HFFc6 (cell line): Measurements from ENCODE around the gene LYST. TPM values are rescaled to one million over a fixed set of nuclear protein-coding genes. Genes with fewer than 3 reads are reported as not detected.

Experiments used
- DNase-seq: peaks from one replicate; pipeline ENCODE4 v3.0.0-alpha.2; 2018
- H3K27ac Mint-ChIP-seq: 2 replicates; pipeline ENCODE4 v1.8.0; 2020; ENCODE audit warnings: mild to moderate bottlenecking, mixed read lengths
- H3K27me3 Mint-ChIP-seq: 2 replicates; pipeline ENCODE4 v1.8.0; 2021; ENCODE audit warnings: mild to moderate bottlenecking, moderate library complexity, mixed read lengths; ENCODE audit not compliant: insufficient read depth
- H3K36me3 Mint-ChIP-seq: 2 replicates; pipeline ENCODE4 v1.8.0; 2021; ENCODE audit warnings: low read depth, mixed read lengths
- H3K4me1 Mint-ChIP-seq: 2 replicates; pipeline ENCODE4 v1.8.0; 2020; ENCODE audit warnings: low read depth, mixed read lengths
- H3K4me3 Mint-ChIP-seq: 2 replicates; pipeline ENCODE4 v1.8.0; 2020; ENCODE audit warnings: mild to moderate bottlenecking, moderate library complexity, mixed read lengths
- H3K9me3 Mint-ChIP-seq: 2 replicates; pipeline ENCODE4 v1.8.0; 2020; ENCODE audit warnings: mild to moderate bottlenecking, mixed read lengths
- total RNA-seq, 6 experiments: library from RNA; stranded (reverse); fragmentation: NEBNext Ultra II Directional; extraction: Animal tissue kit (Norgen Biotek cat#: 25700); gene quantifications; 2 replicates in 1 of 6; 3 replicates in 5 of 6; pipeline ENCODE4 v1.2.3, GENCODE V29; 2021
- TF ChIP-seq, protein P1 (sequence below): fragments of 200-600 bp; sonication (generic); IDR thresholded peaks from 2 replicates; pipeline ENCODE4 v1.5.0; 2021; ENCODE audit warnings: antibody characterized with exemption, mild to moderate bottlenecking

Gene LYST
- total RNA-seq, 6 experiments from 2014 or later = 13.2 to 18.9 (median 15.4) TPM

DNA sequence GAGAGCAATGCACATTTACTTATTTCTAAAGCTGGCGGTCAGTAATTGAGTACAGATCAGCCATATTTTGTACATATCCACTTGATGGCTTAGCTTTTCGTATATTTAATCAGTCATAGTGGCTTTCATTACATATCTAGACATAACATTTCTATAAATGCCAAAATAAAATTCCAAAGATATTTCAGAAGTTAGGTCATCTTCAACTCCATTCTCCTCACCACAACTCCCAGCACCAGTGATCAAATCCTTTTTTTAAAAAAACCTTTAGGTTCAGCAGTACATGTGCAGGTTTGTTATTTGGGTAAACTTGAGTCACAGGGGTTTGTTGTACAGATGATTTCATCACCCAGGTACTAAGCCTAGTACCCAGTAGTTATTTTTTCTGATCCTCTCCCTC, 163.2 kb downstream of the LYST start:
- peaks cover 45% of the 10 kb centered on the region for H3K36me3 Mint-ChIP-seq
- H3K27ac Mint-ChIP-seq = peak overlapping the region; percentile 16
- H3K4me1 Mint-ChIP-seq = peaks cover 20% of the 10 kb centered on the region
- no peak overlapping the region for H3K4me3 Mint-ChIP-seq
- no peaks in the 10 kb centered on the region for H3K27me3 Mint-ChIP-seq
- TF ChIP-seq, protein P1, sequence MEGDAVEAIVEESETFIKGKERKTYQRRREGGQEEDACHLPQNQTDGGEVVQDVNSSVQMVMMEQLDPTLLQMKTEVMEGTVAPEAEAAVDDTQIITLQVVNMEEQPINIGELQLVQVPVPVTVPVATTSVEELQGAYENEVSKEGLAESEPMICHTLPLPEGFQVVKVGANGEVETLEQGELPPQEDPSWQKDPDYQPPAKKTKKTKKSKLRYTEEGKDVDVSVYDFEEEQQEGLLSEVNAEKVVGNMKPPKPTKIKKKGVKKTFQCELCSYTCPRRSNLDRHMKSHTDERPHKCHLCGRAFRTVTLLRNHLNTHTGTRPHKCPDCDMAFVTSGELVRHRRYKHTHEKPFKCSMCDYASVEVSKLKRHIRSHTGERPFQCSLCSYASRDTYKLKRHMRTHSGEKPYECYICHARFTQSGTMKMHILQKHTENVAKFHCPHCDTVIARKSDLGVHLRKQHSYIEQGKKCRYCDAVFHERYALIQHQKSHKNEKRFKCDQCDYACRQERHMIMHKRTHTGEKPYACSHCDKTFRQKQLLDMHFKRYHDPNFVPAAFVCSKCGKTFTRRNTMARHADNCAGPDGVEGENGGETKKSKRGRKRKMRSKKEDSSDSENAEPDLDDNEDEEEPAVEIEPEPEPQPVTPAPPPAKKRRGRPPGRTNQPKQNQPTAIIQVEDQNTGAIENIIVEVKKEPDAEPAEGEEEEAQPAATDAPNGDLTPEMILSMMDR = no peak
- H3K9me3 Mint-ChIP-seq = no peaks in the 10 kb centered on the region
- peak; percentile 10 for DNase-seq

GRCh38 chr1:235702412-235702811, 164.3 kb downstream of the LYST start:
- H3K36me3 Mint-ChIP-seq = peaks cover 41% of the 10 kb centered on the region
- no peaks in the 10 kb centered on the region for H3K9me3 Mint-ChIP-seq
- TF ChIP-seq, protein P1 = no peak
- no peak for DNase-seq
- H3K4me1 Mint-ChIP-seq = peaks cover 13% of the 10 kb centered on the region
- H3K4me3 Mint-ChIP-seq = no peak overlapping the region
- no peaks in the 10 kb centered on the region for H3K27me3 Mint-ChIP-seq
- H3K27ac Mint-ChIP-seq = no peak overlapping the region

DNA sequence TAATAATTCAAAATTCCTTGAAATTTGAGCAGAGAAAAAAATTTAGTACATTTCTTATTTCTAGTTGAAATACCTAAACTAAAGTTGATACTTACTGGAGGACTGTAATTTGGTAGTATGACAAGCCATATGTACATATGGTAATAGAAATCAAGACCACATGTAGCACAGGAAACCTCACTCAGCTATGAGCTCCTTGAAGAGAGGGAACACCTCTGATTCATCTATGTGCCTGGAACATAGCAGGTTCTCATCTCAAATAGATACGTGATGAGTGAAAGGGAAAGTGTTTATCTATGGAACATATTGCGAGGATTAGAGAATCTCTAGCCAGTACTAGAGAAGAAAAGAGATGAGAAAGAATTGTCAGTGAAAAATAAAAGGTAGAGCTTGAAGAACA, 169.2 kb downstream of the LYST start:
- Mint-ChIP-seq H3K27ac (no peak overlapping the region), H3K27me3 (no peaks in the 10 kb centered on the region), H3K4me1 (peaks cover 6% of the 10 kb centered on the region; the same call in 1 of the 2 replicates), H3K4me3 (no peak overlapping the region), H3K36me3 (peaks cover 40% of the 10 kb centered on the region), H3K9me3 (no peaks in the 10 kb centered on the region)
- TF ChIP-seq, protein P1 = no peak
- DNase-seq = no peak

GRCh38 chr1:235689356-235689755, 177.3 kb downstream of the LYST start:
- H3K4me1 Mint-ChIP-seq = peaks cover 2% of the 10 kb centered on the region; the same call in 1 of the 2 replicates
- TF ChIP-seq, protein P1 = no peak
- DNase-seq = no peak
- no peaks in the 10 kb centered on the region for H3K9me3 Mint-ChIP-seq
- no peaks in the 10 kb centered on the region for H3K27me3 Mint-ChIP-seq
- H3K36me3 Mint-ChIP-seq = peaks cover 5% of the 10 kb centered on the region
- no peak overlapping the region for H3K4me3 Mint-ChIP-seq
- no peak overlapping the region for H3K27ac Mint-ChIP-seq

DNA sequence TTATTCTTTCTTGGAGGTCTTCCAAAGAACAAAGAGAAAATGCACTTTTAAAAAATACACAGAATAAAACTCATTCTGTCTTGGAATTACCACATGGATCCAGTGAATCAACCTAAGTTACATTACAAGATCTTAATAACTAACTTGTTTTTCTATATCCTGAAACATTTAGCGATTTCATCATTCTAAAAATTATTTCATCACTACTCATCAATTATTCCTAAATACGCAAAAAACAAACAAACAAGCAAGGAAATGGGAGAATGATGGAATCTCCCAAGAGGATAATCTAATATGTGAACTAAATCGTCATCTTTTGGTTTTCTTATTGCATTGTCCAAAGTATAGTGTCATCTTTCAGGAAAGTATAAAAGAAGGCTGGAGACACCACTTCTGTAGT, 178.6 kb downstream of the LYST start:
- H3K4me3 Mint-ChIP-seq = no peak overlapping the region
- TF ChIP-seq, protein P1 = no peak
- DNase-seq = no peak
- H3K4me1 Mint-ChIP-seq = no peaks in the 10 kb centered on the region
- no peaks in the 10 kb centered on the region for H3K27me3 Mint-ChIP-seq
- H3K36me3 Mint-ChIP-seq = peaks cover 5% of the 10 kb centered on the region
- no peak overlapping the region for H3K27ac Mint-ChIP-seq
- H3K9me3 Mint-ChIP-seq = no peaks in the 10 kb centered on the region

DNA sequence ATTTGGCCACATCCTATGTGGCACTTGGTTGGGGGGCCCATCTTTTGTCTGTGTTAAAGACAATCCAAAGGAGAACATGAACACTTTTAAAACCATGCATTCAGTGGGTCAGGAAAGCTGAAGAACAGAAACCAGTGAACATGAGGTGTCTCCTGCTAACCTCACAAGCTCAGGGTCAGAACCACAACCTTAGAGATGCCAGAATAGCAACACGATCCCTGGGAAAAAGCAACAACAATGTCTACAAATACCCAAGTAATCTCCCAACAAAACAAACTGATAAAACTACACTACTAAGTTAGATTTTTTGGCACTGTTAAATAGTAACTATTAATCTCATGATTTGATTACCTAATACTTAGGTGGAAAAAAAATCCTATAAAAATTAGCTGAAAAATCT, 183.1 kb downstream of the LYST start:
- Mint-ChIP-seq H3K36me3 (peaks cover 12% of the 10 kb centered on the region; the same call in 1 of the 2 replicates), H3K9me3 (no peaks in the 10 kb centered on the region), H3K4me3 (no peak overlapping the region), H3K27ac (no peak overlapping the region), H3K4me1 (peaks cover 10% of the 10 kb centered on the region), H3K27me3 (peaks cover 5% of the 10 kb centered on the region; the same call in 1 of the 2 replicates)
- no peak for DNase-seq
- TF ChIP-seq, protein P1 = no peak
